GM12878 (cell line): ENCODE measurements around the gene POLRMT. TPM values are rescaled to one million over a fixed set of nuclear protein-coding genes. Genes with fewer than 3 reads are reported as not detected.

Experiments used
- ATAC-seq: fragments of 200-7000 bp; cut with Tn5 transposase; 3 replicates; pipeline ENCODE4 v1.9.1; 2020; ENCODE audit warnings: mild to moderate bottlenecking, moderate library complexity
- BruUV-seq: library from RNA; stranded (reverse); fragments of 400-500 nt; replicated peaks from 2 replicates; lab custom pipeline; 2021; lab: Mats Ljungman, UMichigan
- CTCF ChIA-PET: fragments of 300-600 bp; sonication (Branson Sonifier 250); formaldehyde crosslinking; extraction: SDS; loops from one replicate; lab custom pipeline; 2021; ENCODE audit warnings: inconsistent platforms; lab: Yijun Ruan, JAX
- POLR2A ChIA-PET: fragments of 350-600 bp; formaldehyde crosslinking; extraction: SDS; loops from one replicate; lab custom pipeline; 2021; ENCODE audit warnings: inconsistent platforms; lab: Charles Lee
- RAD21 ChIA-PET: fragments of 300-600 bp; sonication (Branson Sonifier 250); formaldehyde crosslinking; loops from one replicate; lab custom pipeline; 2023; ENCODE audit warnings: antibody characterized with exemption; ENCODE audit not compliant: unreplicated experiment; lab: Charles Lee
- SMC1A ChIA-PET: fragments of 300-600 bp; sonication (Branson Sonifier 250); formaldehyde crosslinking; loops from one replicate; lab custom pipeline; 2023; ENCODE audit not compliant: unreplicated experiment, uncharacterized antibody; lab: Charles Lee
- DNase-seq: peaks from one replicate; pipeline ENCODE4 v3.0.0-alpha.2; 2011; ENCODE audit warnings: low read depth, low spot score
- FAIRE-seq: peaks from 3 replicates; lab custom pipeline; 2011; peaks lifted over from hg19 to GRCh38; lab: Jason Lieb, UNC
- H2AFZ ChIP-seq: 2 replicates; pipeline ENCODE4 v1.6.0; 2011; ENCODE audit warnings: low read depth, low read length, control low read depth; ENCODE audit not compliant: control insufficient read depth
- H3K27ac ChIP-seq: 2 replicates; pipeline ENCODE4 v1.5.1; 2011; ENCODE audit warnings: control low read depth; ENCODE audit not compliant: control insufficient read depth, insufficient read depth
- H3K27me3 ChIP-seq, 2 experiments: replicated peaks in 1 of 2; 2 replicates each; pipeline versions ENCODE4 v1.6.0 to v1.6.1; 2011; ENCODE audit warnings: low read length in 1 of 2; ENCODE audit not compliant: control insufficient read depth in 2 of 2, insufficient read depth in 2 of 2
- H3K36me3 ChIP-seq, 2 experiments: 2 replicates each; pipeline ENCODE4 v1.5.1; 2011; ENCODE audit warnings: low read length in 1 of 2; ENCODE audit not compliant: control insufficient read depth in 2 of 2, insufficient read depth in 2 of 2
- H3K4me1 ChIP-seq: 2 replicates; pipeline ENCODE4 v1.6.1; 2011; ENCODE audit warnings: mild to moderate bottlenecking, low read length, moderate library complexity, mixed read lengths; ENCODE audit not compliant: control insufficient read depth, insufficient read depth
- H3K4me2 ChIP-seq: 2 replicates; pipeline ENCODE4 v1.6.0; 2011; ENCODE audit warnings: control low read depth; ENCODE audit not compliant: control insufficient read depth, insufficient read depth
- H3K4me3 ChIP-seq: fragments of 200-600 bp; sonication (generic); 2 replicates; pipeline ENCODE4 v1.5.1; 2016
- H3K79me2 ChIP-seq: 2 replicates; pipeline ENCODE4 v1.6.0; 2011; ENCODE audit warnings: low read length; ENCODE audit not compliant: control insufficient read depth, insufficient read depth
- H3K9ac ChIP-seq: 2 replicates; pipeline ENCODE4 v1.8.0; 2011; ENCODE audit warnings: low read length, control low read depth, mixed read lengths; ENCODE audit not compliant: control insufficient read depth, insufficient read depth
- H3K9me3 ChIP-seq: replicated peaks from 3 replicates; pipeline ENCODE4 v1.5.1; 2011; ENCODE audit warnings: mild to moderate bottlenecking, low read length; ENCODE audit not compliant: control insufficient read depth, insufficient read depth
- H4K20me1 ChIP-seq: 2 replicates; pipeline ENCODE4 v1.6.0; 2011; ENCODE audit not compliant: control insufficient read depth, insufficient read depth
- BHLHE40 ChIP-seq, 2 experiments: fragments of 450-650 bp in 1 of 2; IDR thresholded peaks; 2 replicates each; pipeline ENCODE4 v1.6.1; 2011 to 2017; ENCODE audit warnings: low read depth in 2 of 2, borderline replicate concordance in 1 of 2, improper control_type of control experiment in 1 of 2, low read length in 1 of 2, mild to moderate bottlenecking in 1 of 2
- HDGF ChIP-seq: fragments of 450-650 bp; IDR thresholded peaks from 2 replicates; pipeline ENCODE4 v1.6.1; 2016; ENCODE audit warnings: antibody characterized with exemption
- LARP7 ChIP-seq: fragments of 450-650 bp; IDR thresholded peaks from 2 replicates; pipeline ENCODE4 v1.6.1; 2017; ENCODE audit warnings: mild to moderate bottlenecking
- TAF1 ChIP-seq: IDR thresholded peaks from 2 replicates; pipeline ENCODE4 v1.6.1; 2011; ENCODE audit warnings: mild to moderate bottlenecking, low read depth, low read length, borderline replicate concordance
- ZBTB11 ChIP-seq: fragments of 450-650 bp; formaldehyde crosslinking; IDR thresholded peaks from 2 replicates; pipeline ENCODE4 v1.5.0; 2022; ENCODE audit warnings: mild to moderate bottlenecking, missing genetic modification characterization
- WGBS: methylation state at CpG from one replicate; pipeline ENCODE4 v1.1.6; 2016; ENCODE audit warnings: low lambda C conversion rate; ENCODE audit not compliant: insufficient replicate concordance, insufficient coverage; ENCODE audit errors: missing lambda C conversion rate; 5-methylcytosine and 5-hydroxymethylcytosine counted together
- in situ Hi-C: fragments of 300-500 bp; cut with MboI; formaldehyde crosslinking; loops from 9 replicates; pipeline ENCODE4 v1.14.3; 2018; ENCODE audit warnings: mixed read lengths
- intact Hi-C: fragments of 100-400 bp; cut with micrococcal nuclease; formaldehyde crosslinking; loops from one replicate; pipeline ENCODE4 v1.14.2; 2022; ENCODE audit not compliant: unreplicated experiment
- polyA plus RNA-seq, 11 experiments: library from polyadenylated mRNA; depleted of rRNA in 4 of 11; unstranded in 6 of 11; stranded (reverse) in 5 of 11; fragments of >200 nt; fragmentation: Nextera tagmentation in 4 of 11; fragmentation: Illumina TruSeq in 1 of 11; extraction: Ambion mirVana in 4 of 11; extraction: Trizol in 1 of 11; gene quantifications; 1 replicate in 1 of 11; 2 replicates in 10 of 11; pipeline versions ENCODE4 v1.2.1 to v1.2.3, GENCODE V29; 2011 to 2016; ENCODE audit warnings: inconsistent platforms in 2 of 11, missing spikeins in 2 of 11, low read depth in 1 of 11
- total RNA-seq, 4 experiments: library from RNA; depleted of rRNA in 3 of 4; stranded (reverse); fragments of >200 nt in 3 of 4; fragmentation: Illumina TruSeq in 1 of 4; extraction: Trizol in 1 of 4; gene quantifications; 2 replicates each; pipeline versions ENCODE4 v1.2.1 to v1.2.3, GENCODE V29; 2013 to 2021

Gene POLRMT
- total and polyA plus RNA-seq, 10 of the 15 experiments (the other 5 are each of a cell fraction or from before 2014, with no cell fraction given), result 9.9 to 57.6 (median 34.6) TPM

DNA sequence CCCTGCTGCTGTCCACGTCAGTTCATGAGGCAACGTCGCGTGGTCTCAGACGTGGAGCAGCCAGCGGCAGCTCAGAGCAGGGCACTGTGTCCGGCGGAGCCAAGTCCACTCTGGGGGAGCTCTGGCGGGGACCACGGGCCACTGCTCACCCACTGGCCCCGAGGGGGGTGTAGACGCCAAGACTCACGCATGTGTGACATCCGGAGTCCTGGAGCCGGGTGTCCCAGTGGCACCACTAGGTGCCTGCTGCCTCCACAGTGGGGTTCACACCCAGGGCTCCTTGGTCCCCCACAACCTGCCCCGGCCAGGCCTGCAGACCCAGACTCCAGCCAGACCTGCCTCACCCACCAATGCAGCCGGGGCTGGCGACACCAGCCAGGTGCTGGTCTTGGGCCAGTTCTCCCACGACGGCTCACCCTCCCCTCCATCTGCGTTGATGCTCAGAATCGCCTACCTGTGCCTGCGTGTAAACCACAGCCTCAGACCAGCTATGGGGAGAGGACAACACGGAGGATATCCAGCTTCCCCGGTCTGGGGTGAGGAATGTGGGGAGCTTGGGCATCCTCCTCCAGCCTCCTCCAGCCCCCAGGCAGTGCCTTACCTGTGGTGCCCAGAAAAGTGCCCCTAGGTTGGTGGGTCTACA, 49.5 kb upstream of the POLRMT start:
- intact Hi-C loops, result no loop called here

More for the DNA sequence above, 49.5 kb upstream of the POLRMT start:
- Histone ChIP-seq H3K27me3 (no peaks in the 10 kb centered on the region), H4K20me1 (no peaks in the 10 kb centered on the region; the same call in 1 of the 2 replicates), H2AFZ (no peak overlapping the region), H3K4me3 (no peak overlapping the region), H3K9me3 (no peaks in the 10 kb centered on the region), H3K79me2 (no peaks in the 10 kb centered on the region), H3K36me3 (no peaks in the 10 kb centered on the region), H3K9ac (no peak overlapping the region), H3K4me2 (no peak overlapping the region), H3K27ac (no peak overlapping the region), H3K4me1 (peaks cover 8% of the 10 kb centered on the region)
- WGBS, result 64% methylated on average over 25 of the region's 25 CpGs
- TF ChIP-seq ZBTB11 (CRISPR knock-in tag) (no peak), HDGF (no peak), LARP7 (no peak), BHLHE40 (IDR thresholded peaks at IDR 0.05; ENCODE audit: borderline replicate concordance in 1 of 2, low read depth in 2 of 2, low read length in 1 of 2) (no peak), TAF1 (no peak)
- RAD21 ChIA-PET, result no interaction called here
- BruUV-seq, result no TSS peak
- CTCF ChIA-PET, result no interaction called here
- SMC1A ChIA-PET, result interaction anchor here (0.6 kb wide), 1 partner anchor 50 kb away, joined by 3 read pairs; no protein-coding TSS in a partner anchor
- ATAC-seq, result no peak
- POLR2A ChIA-PET, result no interaction called here
- no peak for FAIRE-seq
- DNase-seq, result no peak
- in situ Hi-C loops, result no loop called here
